Brain pericyte (primary cell): ENCODE results near the gene SPTLC3.

Experiments
- DNase-seq: peaks from one replicate; pipeline ENCODE4 v3.0.0-alpha.2; 2012; ENCODE audit warnings: low read depth, low spot score

SPTLC3 gene

GRCh38 chr20:13186043-13186774 lies 177.4 kb downstream of the SPTLC3 start:
- DNase-seq: no peak

GRCh38 chr20:13187899-13188298 lies 179.1 kb downstream of the SPTLC3 start:
- DNase-seq: no peak

GRCh38 chr20:13199279-13199678 lies 190.5 kb downstream of the SPTLC3 start:
- DNase-seq: no peak

DNA sequence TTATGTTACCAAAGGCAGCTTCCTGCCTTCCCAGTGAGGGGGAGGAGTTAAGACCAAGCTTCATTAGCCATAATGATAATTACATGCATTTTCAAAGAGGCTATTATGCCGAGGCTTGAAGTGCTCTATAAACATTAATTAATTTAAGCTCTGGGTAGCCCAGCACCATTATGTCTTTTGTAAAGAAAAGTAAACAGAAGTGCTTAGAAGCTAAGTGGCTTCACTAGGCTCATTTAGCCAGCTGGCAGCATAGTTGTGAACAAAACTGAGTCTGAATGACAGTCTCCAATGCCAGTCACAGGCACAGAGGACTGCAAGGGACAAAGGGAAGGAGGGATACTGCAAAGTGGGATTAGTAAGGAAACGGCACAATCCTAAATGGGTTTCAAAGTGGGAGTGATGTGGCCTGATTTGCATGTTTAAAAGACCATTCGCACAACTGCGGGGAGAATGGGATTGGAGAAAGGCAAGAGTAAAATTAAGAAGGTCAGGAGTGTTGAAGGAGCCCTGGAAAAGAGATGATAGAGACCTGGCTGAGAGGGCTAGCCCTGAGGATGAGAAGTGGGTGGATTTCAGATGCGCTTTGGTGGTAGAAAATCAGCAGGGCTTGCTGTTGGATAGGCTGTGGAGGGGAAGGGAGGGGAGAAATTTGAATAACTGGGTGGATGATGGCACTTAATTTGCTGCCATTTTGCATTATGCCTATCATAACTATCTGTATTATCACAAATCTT lies 192.2 kb downstream of the SPTLC3 start:
- no peak for DNase-seq

DNA sequence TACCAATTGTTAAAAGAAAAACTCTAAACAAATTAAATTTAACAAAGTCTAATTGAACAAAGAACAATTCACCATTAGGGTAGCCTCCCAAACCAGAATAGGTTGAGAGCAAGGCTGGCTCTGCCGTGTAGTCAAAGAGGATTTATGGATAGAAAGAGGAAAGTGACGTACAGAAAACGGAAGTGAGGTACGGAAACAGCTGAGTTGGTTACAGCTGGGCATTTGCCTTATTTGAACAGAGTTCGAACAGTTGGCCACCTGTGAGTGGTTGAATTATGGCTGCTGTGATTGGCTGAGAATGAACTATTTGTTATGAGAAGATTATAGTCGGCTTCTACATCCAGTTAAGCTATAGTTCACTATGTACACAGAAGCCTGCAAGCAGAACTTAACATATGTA lies 193.8 kb downstream of the SPTLC3 start:
- no peak for DNase-seq

GRCh38 chr20:13205425-13205824 lies 196.7 kb downstream of the SPTLC3 start:
- DNase-seq: no peak

GRCh38 chr20:13205848-13206434 lies 197.2 kb downstream of the SPTLC3 start:
- DNase-seq: no peak

- no peak for DNase-seq
Measured at GRCh38 chr20:13207016-13207415, 198.2 kb downstream of the SPTLC3 start.

DNA sequence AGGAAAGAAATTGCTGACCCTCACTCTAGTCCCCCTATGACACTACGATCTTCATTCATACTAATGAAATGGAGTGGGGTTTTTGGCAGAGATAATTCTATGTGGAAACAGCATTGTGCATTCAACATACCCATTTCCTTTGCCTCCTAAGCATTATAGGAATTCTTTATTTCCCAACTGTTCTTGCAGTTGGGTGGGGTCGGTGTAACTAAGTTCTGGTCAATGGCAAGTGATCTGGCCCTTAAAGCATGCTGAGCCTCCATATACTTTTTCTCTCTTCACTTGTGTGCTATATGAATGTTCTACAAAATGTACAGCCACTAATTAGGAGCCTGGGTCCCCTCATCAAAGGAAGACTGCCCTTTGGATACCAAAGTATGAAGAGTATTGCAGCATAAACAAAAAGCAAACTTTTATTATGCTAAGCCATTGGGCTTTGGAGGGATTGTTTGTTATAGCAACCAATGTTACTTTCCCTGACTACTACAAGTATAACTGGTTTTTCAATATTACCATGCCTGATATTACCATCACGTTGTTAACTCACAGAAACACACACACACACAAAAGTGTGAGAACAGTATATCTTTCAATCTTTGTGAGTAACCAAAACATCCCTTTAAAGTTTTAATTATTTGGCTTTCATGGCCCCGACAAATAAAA lies 203.3 kb downstream of the SPTLC3 start:
- no peak for DNase-seq

DNA sequence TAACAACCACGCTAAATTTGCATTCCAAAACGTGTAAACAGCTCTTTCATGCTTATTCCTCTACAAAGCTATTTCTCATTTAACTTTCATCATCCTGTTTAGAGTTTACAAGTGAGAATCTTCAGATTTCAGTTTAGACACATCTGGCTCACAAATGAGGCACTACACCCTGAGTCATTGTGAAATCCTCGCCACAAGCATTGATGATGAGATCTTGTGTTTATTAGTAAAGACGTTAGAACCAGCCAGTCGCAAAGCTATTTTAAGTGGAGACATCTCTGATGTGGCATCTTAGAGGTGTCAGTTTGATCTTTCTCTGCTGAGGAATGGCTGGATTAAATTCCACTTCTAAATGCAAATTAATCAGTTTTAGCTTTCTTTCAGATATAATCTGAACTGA lies 204.0 kb downstream of the SPTLC3 start:
- DNase-seq: no peak

- no peak for DNase-seq
Measured at GRCh38 chr20:13213335-13213734, 204.6 kb downstream of the SPTLC3 start.

GRCh38 chr20:13216533-13216932 lies 207.8 kb downstream of the SPTLC3 start:
- no peak for DNase-seq
